Urinary bladder (tissue), 4 donors: ENCODE data around the gene SNPH. TPM values are rescaled to one million over a fixed set of nuclear protein-coding genes. Genes with fewer than 3 reads are reported as not detected.
"Not testable (repeated sequence)": the region's sequence is repeated elsewhere in the genome, so short reads cannot be mapped to it uniquely, and the experiment has no call there.

Experiments used
- DNase-seq: peaks from one replicate; pipeline ENCODE4 v3.0.0-alpha.2; 2015; ENCODE audit errors: extremely low spot score
- H3K27ac ChIP-seq: one replicate; pipeline ENCODE4 v1.5.1; 2013; ENCODE audit warnings: low read depth, mild to moderate bottlenecking, moderate library complexity
- H3K36me3 ChIP-seq: one replicate; pipeline ENCODE4 v1.6.1; 2013; ENCODE audit warnings: mild to moderate bottlenecking, moderate library complexity; ENCODE audit not compliant: insufficient read depth
- H3K4me1 ChIP-seq: one replicate; pipeline ENCODE4 v1.6.1; 2013; ENCODE audit warnings: mild to moderate bottlenecking, moderate library complexity; ENCODE audit not compliant: insufficient read depth
- H3K4me3 ChIP-seq: one replicate; pipeline ENCODE4 v1.5.1; 2013; ENCODE audit warnings: low read depth, low read length
- WGBS: extraction: QIAGEN DNeasy Blood & Tissue Kit; methylation state at CpG from one replicate; pipeline ENCODE4 v1.1.7; 2013; 5-methylcytosine and 5-hydroxymethylcytosine counted together
- polyA plus RNA-seq: library from polyadenylated mRNA; stranded (reverse); fragments of 200-250 nt; gene quantifications from one replicate; pipeline ENCODE4 v1.2.3, GENCODE V29; 2013
- total RNA-seq: library from RNA; depleted of rRNA; stranded (reverse); fragments of >200 nt; gene quantifications from one replicate; pipeline ENCODE4 v1.2.3, GENCODE V29; 2014
- donor health status: healthy with polysubstance abuse.
- donor health status: healthy.

The SNPH gene, protein sequence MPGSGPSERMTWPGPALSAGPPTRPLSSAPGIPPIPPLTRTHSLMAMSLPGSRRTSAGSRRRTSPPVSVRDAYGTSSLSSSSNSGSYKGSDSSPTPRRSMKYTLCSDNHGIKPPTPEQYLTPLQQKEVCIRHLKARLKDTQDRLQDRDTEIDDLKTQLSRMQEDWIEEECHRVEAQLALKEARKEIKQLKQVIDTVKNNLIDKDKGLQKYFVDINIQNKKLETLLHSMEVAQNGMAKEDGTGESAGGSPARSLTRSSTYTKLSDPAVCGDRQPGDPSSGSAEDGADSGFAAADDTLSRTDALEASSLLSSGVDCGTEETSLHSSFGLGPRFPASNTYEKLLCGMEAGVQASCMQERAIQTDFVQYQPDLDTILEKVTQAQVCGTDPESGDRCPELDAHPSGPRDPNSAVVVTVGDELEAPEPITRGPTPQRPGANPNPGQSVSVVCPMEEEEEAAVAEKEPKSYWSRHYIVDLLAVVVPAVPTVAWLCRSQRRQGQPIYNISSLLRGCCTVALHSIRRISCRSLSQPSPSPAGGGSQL
- total RNA-seq (3.5 TPM), polyA plus RNA-seq (7.3 TPM)

DNA sequence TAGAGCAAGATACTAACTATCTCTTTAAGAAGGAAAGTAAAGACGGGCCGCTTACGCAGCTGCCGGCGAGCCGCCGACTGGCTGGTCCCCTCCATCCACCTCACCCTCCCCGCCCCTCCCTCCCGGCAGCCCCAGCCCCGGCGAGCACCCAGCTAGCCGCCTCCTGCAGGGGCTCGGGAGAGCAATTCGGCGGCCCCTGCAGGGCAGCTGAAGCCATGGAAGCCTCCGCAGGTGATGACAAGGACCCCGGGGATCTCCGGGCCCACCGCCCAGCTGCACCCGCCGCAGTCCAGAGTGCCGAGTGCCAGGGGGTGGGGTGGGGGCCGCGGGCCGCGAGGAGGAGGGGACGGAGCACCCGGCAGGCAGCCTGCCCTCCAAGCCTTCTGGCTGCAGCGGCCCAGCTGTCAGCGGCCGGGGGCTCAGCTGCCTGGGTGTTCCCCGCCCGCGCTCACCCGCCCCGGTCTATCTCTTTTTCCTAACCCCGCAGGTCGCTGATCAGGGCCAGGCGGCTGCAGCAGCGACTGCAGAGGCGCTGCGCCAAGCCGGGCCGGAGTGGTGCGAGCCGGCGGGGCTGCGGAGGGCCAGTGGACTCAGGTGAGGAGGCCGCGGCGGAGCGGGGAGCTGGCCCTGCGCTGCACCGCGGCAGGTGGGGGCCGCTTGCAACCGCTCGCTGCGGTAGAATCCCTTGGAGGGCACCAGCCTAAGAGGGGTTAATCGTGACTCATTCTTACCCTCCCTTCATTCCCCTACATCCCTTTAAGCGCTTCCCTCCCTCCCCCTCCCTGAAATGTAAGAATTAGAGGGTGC is at the start of gene SNPH:
SNPH (plus strand) TSS at position 128 of the 807 bp plus-strand sequence. CDS start 29,946 bp downstream, outside the sequence.
- H3K4me3 ChIP-seq, result peak within 1 kb of the TSS; percentile 80
- WGBS, result under 1% methylated on average over 61 of the region's 61 CpGs
- H3K4me1 ChIP-seq, result no peaks in the 10 kb centered on the region
- H3K27ac ChIP-seq, result peak within 1 kb of the TSS; percentile 58
- no peaks in the 10 kb centered on the region for H3K36me3 ChIP-seq
- DNase-seq, result no peak

DNA sequence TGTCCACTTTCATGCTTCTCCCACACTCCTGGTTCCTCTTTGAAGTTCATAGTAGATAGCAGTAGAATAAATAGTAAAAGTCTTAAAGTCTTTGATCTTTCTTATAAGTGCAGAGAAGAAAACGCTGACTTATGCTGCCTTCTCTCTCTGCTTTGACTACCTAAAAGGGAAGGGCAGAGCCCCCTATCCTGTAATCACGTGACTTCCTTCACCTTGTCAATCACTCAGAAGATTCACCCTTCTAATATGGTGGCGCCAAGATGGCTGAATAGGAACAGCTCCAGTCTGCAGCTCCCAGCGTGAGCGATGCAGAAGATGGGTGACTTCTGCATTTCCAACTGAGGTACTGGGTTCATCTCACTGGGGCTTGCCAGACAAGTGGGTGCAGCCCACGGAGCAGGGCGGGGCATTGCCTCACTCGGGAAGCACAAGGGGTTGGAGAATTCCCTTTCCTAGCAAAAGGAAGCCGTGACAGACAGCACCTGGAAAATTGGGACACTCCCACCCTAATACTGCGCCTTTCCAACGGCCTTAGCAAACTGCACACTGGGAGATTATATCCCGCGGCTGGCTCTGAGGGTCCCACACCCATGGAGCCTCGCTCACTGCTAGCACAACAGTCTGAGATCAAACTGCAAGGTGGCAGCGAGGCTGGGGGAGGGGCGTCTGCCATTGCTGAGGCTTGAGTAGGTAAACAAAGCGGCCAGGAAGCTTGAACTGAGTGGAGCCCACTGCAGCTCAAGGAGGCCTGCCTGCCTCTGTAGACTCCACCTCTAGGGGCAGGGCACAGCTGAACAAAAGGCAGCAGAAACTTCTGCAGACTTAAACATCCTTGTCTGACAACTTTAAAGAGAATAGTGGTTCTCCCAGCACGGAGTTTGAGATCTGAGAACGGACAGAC is 49.3 kb upstream of the SNPH start:
- not testable (repeated sequence) for H3K36me3 ChIP-seq, DNase-seq, H3K27ac ChIP-seq, H3K4me1 ChIP-seq, H3K4me3 ChIP-seq
- 76% methylated on average over 19 of the region's 19 CpGs for WGBS

DNA sequence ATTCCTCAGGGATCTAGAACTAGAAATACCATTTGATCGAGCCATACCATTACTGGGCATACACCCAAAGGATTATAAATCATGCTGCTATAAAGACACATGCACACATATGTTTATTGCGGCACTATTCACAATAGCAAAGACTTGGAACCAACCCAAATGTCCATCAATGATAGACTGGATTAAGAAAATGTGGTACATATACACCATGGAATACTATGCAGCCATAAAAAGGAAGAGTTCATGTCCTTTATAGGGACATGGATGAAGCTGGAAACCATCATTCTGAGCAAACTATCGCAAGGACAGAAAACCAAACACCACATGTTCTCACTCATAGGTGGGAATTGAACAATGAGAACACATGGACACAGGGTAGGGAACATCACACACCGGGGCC is 43.3 kb upstream of the SNPH start:
- H3K27ac ChIP-seq, H3K4me1 ChIP-seq, H3K36me3 ChIP-seq, DNase-seq, H3K4me3 ChIP-seq: not testable (repeated sequence)
- WGBS, result 81% methylated on average over 4 of the region's 4 CpGs

DNA sequence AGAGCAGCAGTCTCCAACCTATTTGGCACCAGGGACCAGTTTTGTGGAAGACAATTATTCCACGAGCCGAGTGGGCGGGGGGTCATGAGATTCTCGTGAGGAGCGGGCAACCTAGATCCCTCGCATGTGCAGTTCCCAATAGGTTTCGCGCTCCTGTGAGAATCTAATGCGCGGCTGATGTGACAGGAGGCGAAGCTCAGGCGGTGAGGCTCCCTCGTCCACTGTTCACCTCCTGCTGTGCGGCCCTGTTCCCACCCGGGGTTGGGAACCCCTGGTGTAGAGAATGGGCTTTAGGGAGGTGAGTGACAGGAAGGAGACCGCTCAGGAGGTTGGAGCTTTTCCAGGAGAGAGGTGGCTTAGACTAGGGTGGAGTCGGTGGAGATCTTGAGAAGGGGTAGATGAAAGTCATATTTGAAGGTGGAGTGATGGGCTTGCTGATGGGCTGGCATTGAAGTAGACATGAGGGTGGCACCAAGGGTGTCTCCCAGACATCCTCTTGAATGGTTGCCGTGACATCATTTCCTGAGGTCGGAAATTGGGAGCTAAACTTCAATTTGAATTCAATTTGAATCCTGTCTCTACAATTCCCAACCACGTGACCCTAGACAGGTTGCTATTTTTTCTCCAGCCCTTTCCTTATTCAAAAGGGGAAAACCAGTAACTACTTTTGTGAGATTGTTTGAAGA is 41.7 kb upstream of the SNPH start:
- WGBS, result 86% methylated on average over 20 of the region's 20 CpGs
- no peak overlapping the region for H3K27ac ChIP-seq
- no peak for DNase-seq
- no peak overlapping the region for H3K4me3 ChIP-seq
- H3K36me3 ChIP-seq, result no peaks in the 10 kb centered on the region
- H3K4me1 ChIP-seq, result no peaks in the 10 kb centered on the region

DNA sequence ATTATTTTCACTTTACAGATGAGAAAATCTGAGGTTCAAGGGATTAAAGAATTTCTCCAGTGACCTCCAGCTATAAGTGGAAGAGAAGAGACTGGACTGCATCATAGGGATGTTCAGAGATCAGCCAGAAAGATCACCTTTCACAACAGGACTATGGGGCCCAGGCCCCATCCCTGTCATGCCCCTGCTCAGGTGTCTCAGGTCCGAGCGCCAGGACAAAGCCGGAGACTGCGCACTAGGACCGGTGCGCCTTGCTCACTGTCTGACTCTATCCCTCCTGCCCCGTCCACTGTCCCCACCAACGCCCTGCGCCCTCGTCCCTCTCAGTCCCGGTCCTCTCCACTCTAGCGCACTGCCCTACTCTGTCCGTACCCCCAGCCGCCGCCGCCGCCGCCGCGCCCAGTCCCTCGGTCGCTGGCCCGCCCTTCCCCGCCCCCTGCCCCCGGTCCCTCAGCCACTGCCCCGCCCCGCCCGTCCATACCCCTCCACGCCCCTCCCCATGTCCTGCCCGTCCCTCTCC is 40.8 kb upstream of the SNPH start:
- no peak overlapping the region for H3K27ac ChIP-seq
- H3K4me3 ChIP-seq, result peak overlapping the region; percentile 24
- no peaks in the 10 kb centered on the region for H3K4me1 ChIP-seq
- no peak for DNase-seq
- WGBS, result 2% methylated on average over 30 of the region's 30 CpGs
- H3K36me3 ChIP-seq, result no peaks in the 10 kb centered on the region

DNA sequence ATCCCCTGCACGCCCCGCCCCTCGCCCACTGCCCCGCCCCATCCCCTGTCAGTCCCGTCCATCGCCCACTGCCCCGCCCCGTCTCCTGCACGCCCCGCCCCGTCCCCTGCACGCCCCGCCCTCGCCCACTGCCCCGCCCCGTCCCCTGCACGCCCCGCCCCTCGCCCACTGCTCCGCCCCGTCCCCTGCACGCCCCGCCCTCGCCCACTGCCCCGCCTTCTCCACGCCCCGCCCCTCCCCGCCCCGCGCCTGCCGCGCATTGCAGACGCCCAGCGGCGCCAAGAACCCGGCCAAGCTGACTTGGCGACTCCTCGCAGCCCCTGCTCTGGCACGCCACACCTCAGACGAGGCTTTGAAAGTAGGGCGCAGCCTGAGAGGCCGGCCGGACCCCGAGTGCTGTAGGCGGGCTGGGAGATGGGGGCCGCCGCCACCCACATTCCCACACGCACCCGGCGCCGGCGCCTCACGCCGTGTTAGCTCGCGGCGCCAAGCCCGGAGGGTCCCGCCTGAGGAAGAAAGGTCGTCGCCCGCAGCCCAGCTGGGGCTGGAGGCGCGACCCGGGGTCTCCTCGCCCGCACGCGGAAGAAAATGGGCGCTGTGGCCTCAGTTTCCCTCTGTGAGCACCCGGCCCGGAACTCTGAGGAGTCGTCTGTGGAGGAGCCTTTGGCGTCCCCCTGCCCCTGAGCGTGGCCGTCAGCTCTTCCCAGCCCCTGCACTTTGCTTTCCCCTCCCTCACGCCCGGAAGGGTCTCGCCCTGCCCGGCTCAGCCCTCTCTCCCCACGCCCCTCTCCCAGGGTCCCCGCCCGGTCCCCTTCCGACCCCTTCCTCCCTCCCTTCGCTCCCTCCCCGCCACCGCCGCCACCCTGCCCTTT is 40.1 kb upstream of the SNPH start, which contains the start of gene RAD21L1:
RAD21L1 (plus strand) TSS at position 262 of the 872 bp plus-strand sequence. CDS start 2,410 bp downstream, outside the sequence.
- no peak for DNase-seq
- no peak within 1 kb of the TSS for H3K27ac ChIP-seq
- no peaks in the 10 kb centered on the region for H3K4me1 ChIP-seq
- H3K4me3 ChIP-seq, result peak within 1 kb of the TSS; percentile 72
- no peaks in the 10 kb centered on the region for H3K36me3 ChIP-seq
- WGBS, result 2% methylated on average over 88 of the region's 88 CpGs

DNA sequence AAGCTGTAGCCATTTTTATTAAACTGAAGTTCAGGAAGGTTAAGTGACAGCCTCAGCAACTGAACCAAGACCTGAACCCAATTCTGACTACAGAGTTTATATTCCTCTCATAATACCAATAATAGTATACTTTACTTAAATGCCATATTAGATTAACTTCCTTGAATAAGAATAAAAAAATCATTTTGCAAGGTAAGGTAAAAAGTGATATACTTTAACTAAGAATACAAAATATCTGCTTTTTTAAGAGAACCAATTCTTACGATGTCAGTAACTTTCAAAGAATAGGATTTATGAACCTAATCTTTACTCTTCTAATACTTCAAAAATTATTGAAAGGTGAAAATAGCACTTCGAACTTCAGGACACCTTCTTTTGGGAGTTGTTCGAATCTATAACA is 36.6 kb upstream of the SNPH start:
- Histone ChIP-seq H3K27ac (no peak overlapping the region), H3K4me1 (no peaks in the 10 kb centered on the region), H3K36me3 (no peaks in the 10 kb centered on the region), H3K4me3 (no peak overlapping the region)
- 87% methylated on average over 3 of the region's 3 CpGs for WGBS
- DNase-seq, result no peak

DNA sequence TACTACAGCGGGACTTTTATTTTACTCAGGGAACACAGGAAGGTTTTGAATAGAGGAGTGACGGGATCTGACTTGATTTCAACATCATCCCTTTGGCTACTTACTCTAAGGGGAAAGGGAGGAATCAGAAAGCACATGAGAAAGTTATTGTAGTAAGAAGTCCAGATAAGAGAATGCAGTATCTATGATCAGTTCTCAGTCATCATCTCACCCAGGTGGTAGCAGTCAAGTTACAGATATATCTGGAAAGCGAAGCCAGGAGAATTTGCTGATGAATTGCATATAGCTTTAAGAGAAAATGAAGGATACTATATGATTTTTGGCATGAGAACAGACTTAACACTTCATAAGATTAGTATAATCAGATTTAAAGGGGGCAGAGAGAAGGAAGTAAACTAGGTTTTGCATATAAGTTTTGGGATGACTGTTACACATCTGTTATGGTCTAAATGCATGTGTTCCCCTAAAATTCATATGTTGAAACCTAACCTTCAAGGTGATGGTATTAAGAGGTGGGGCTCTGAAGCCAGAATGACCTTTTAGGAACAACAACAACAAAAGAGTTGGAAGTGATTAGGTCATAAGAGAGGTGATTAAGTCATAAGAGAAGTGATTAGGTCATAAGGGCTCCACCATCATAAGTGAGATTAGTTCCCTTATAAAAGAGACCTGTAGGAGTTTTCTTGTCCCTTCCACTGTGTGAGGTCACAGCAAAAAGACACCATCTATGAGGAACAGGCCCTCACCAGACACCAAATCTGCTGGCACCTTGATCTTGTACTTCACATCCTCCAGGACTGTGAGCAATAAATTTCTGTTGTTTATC is 33.6 kb upstream of the SNPH start:
- no peaks in the 10 kb centered on the region for H3K4me1 ChIP-seq
- no peak overlapping the region for H3K4me3 ChIP-seq
- no peak overlapping the region for H3K27ac ChIP-seq
- 70% methylated on average over 3 of the region's 3 CpGs for WGBS
- DNase-seq, result no peak
- H3K36me3 ChIP-seq, result no peaks in the 10 kb centered on the region

DNA sequence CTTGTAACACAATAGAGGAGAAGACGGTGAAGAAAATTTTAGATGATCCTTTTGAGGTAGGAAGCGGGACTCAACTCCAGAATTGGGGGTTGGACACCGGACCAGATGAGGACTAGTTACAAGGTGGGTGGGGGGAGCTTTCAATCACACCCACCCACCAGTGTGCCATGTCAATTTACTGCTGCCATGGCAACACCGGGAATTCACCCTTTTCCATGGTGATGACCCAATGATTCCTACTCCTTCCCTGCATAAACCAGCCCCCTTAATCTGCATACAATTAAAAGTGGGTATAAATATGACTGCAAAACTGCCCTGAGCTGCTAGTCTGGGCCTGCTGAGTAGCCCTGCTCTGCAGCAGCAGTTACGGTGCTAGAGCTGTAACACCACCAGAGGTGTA is 25.5 kb upstream of the SNPH start:
- 72% methylated on average over 5 of the region's 5 CpGs for WGBS
- Histone ChIP-seq H3K4me1 (no peaks in the 10 kb centered on the region), H3K4me3 (no peak overlapping the region), H3K27ac (no peak overlapping the region), H3K36me3 (no peaks in the 10 kb centered on the region)
- DNase-seq, result no peak

DNA sequence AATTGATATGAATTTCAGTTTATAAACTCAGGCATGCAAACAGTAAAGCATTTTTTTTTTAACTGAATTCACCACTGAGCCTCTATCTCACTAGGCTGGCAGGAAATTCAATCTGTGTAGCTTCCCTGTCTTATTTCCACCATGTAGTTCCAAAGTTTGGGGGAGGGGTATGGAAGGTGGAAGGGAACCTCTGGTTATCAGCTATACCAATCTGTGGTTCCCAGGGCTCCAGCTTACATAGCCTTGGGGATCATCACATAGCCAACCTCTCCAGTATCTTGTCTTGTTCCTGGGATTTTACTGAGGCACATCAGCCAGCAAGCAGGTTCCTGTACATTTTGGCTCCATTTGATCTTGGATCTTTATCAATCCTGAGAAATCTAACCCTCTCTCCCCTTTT is 24.6 kb upstream of the SNPH start:
- Histone ChIP-seq H3K36me3 (no peaks in the 10 kb centered on the region), H3K4me3 (no peak overlapping the region), H3K27ac (no peak overlapping the region), H3K4me1 (no peaks in the 10 kb centered on the region)
- no peak for DNase-seq

DNA sequence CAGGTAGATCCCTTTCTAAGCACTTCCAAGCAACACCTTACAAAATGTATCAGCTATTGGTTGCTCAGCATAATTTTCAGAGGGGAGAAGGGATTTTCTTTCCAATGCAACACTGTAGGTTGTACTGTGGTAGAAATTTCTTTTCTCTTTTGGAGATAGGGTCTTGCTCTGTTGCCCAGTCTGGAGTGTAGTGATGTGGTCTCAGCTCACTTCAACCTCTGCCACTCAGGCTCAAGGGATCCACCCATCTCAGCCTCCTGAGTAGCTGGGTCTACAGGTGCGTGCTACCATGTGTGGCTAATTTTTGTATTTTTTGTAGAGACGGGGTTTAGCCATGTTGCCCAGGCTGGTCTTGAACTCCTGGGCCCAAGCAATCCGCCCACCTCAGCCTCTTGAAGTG is 24.0 kb upstream of the SNPH start:
- H3K4me1 ChIP-seq, result no peaks in the 10 kb centered on the region
- 84% methylated on average over 3 of the region's 3 CpGs for WGBS
- DNase-seq, result no peak
- no peak overlapping the region for H3K4me3 ChIP-seq
- no peak overlapping the region for H3K27ac ChIP-seq
- H3K36me3 ChIP-seq, result no peaks in the 10 kb centered on the region
